Endodermal cell (in vitro differentiated cells): ENCODE data around the gene AOPEP. TPM values are rescaled to one million over a fixed set of nuclear protein-coding genes. Genes with fewer than 3 reads are reported as not detected.

Experiments
- DNase-seq: peaks from one replicate; pipeline ENCODE4 v3.0.0-alpha.2; 2017
- H3K27ac ChIP-seq: 2 replicates; pipeline ENCODE4 v1.5.1; 2013; ENCODE audit warnings: mild to moderate bottlenecking, low read depth, low read length, moderate library complexity
- H3K27me3 ChIP-seq: 2 replicates; pipeline ENCODE4 v1.6.1; 2013; ENCODE audit warnings: mild to moderate bottlenecking, low read length, moderate library complexity; ENCODE audit not compliant: insufficient read depth, control insufficient read depth, poor library complexity, severe bottlenecking
- H3K36me3 ChIP-seq: 2 replicates; pipeline ENCODE4 v1.7.0; 2013; ENCODE audit warnings: mild to moderate bottlenecking, low read length, moderate library complexity; ENCODE audit not compliant: control insufficient read depth, insufficient read depth
- H3K4me1 ChIP-seq: one replicate; pipeline ENCODE4 v1.7.0; 2013; ENCODE audit warnings: low read length; ENCODE audit not compliant: control insufficient read depth, insufficient read depth
- H3K4me3 ChIP-seq: 2 replicates; pipeline ENCODE4 v1.5.1; 2013; ENCODE audit warnings: mild to moderate bottlenecking, low read length, moderate library complexity
- H3K9ac ChIP-seq: 2 replicates; pipeline ENCODE4 v1.6.1; 2013; ENCODE audit warnings: mild to moderate bottlenecking, low read length, moderate library complexity; ENCODE audit not compliant: poor library complexity, severe bottlenecking; ENCODE audit errors: extremely low read depth
- H3K9me3 ChIP-seq: 2 replicates; pipeline ENCODE4 v1.6.1; 2013; ENCODE audit warnings: mild to moderate bottlenecking, low read length, moderate library complexity; ENCODE audit not compliant: control insufficient read depth
- H3K27ac Mint-ChIP-seq: 2 replicates; pipeline ENCODE4 v1.8.0; 2020; ENCODE audit warnings: mixed read lengths
- H3K27me3 Mint-ChIP-seq: 2 replicates; pipeline ENCODE4 v1.8.0; 2021; ENCODE audit warnings: mild to moderate bottlenecking, mixed read lengths; ENCODE audit not compliant: insufficient read depth
- H3K36me3 Mint-ChIP-seq: 2 replicates; pipeline ENCODE4 v1.8.0; 2020; ENCODE audit warnings: low read depth, mixed read lengths
- H3K4me1 Mint-ChIP-seq: 2 replicates; pipeline ENCODE4 v1.8.0; 2020; ENCODE audit warnings: mixed read lengths
- H3K4me3 Mint-ChIP-seq: 2 replicates; pipeline ENCODE4 v1.8.0; 2020; ENCODE audit warnings: mild to moderate bottlenecking, moderate library complexity, mixed read lengths
- H3K9me3 Mint-ChIP-seq: 2 replicates; pipeline ENCODE4 v1.8.0; 2020; ENCODE audit warnings: mild to moderate bottlenecking, mixed read lengths
- WGBS, 2 experiments: methylation state at CpG; one replicate each; pipeline versions ENCODE4 v1.1.5 to v1.1.7; 2013; ENCODE audit warnings: missing lambda C conversion rate in 2 of 2, mixed read lengths in 1 of 2; ENCODE audit not compliant: insufficient coverage in 1 of 2, insufficient read length in 1 of 2; 5-methylcytosine and 5-hydroxymethylcytosine counted together
- total RNA-seq, 2 donors: library from RNA; stranded (reverse); fragmentation: NEBNext Ultra II Directional in 1 of 2; extraction: Animal tissue kit (Norgen Biotek cat#: 25700) in 1 of 2; gene quantifications; 2 replicates in 1 of 2; 3 replicates in 1 of 2; pipeline ENCODE4 v1.2.1, GENCODE V29; 2021
- TF ChIP-seq, protein P1 (sequence below): fragments of 200-600 bp; sonication (generic); conservative IDR thresholded peaks from 2 replicates; pipeline ENCODE4 v1.5.0; 2021; ENCODE audit warnings: antibody characterized with exemption, mild to moderate bottlenecking

Gene AOPEP
- total RNA-seq, 2 donors from 2014 or later = 23.4 to 33.7 TPM

DNA sequence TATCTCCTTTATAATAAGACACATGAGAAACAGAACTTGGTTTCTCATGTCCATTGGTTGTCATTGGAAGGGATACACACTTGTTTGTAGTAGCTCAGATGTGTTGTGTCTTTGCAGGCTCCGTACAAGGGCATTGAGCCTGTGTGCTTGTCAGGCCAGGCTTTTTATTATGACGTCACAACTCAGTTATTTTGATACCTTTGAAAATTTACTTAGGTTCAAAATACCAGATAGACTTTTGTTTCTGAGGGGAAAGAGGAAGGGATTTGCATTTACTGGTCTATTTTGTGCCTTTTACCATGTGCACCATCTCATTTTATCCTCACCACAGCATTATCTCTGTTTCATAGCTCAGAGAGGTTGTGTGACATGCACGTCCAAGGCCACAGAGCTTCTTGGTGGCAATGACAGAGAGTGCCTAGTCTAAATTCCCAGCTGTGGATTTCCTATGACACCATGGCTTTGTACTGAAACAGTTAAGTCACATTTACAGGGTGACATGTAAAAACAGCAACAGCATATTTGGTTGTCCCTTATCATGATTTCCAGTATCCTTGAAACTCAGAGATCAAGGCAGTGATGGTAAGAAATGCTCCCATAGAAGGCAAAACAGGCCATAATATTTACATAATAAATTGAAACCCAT is 268.7 kb downstream of the AOPEP start:
- H3K9ac ChIP-seq = no peak overlapping the region
- Mint-ChIP-seq H3K36me3 (no peaks in the 10 kb centered on the region), H3K27me3 (no peaks in the 10 kb centered on the region), H3K27ac (no peak overlapping the region), H3K4me3 (no peak overlapping the region), H3K9me3 (no peaks in the 10 kb centered on the region), H3K4me1 (peaks cover 16% of the 10 kb centered on the region)
- no peaks in the 10 kb centered on the region for H3K36me3 ChIP-seq
- TF ChIP-seq, protein P1, sequence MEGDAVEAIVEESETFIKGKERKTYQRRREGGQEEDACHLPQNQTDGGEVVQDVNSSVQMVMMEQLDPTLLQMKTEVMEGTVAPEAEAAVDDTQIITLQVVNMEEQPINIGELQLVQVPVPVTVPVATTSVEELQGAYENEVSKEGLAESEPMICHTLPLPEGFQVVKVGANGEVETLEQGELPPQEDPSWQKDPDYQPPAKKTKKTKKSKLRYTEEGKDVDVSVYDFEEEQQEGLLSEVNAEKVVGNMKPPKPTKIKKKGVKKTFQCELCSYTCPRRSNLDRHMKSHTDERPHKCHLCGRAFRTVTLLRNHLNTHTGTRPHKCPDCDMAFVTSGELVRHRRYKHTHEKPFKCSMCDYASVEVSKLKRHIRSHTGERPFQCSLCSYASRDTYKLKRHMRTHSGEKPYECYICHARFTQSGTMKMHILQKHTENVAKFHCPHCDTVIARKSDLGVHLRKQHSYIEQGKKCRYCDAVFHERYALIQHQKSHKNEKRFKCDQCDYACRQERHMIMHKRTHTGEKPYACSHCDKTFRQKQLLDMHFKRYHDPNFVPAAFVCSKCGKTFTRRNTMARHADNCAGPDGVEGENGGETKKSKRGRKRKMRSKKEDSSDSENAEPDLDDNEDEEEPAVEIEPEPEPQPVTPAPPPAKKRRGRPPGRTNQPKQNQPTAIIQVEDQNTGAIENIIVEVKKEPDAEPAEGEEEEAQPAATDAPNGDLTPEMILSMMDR = no peak
- H3K27me3 ChIP-seq = no peaks in the 10 kb centered on the region
- WGBS, 2 experiments = 95 to 100% methylated on average over 2 to 3 of the region's 3 CpGs
- no peak overlapping the region for H3K27ac ChIP-seq
- no peaks in the 10 kb centered on the region for H3K9me3 ChIP-seq
- H3K4me3 ChIP-seq = no peak overlapping the region
- H3K4me1 ChIP-seq = no peaks in the 10 kb centered on the region
- no peak for DNase-seq

DNA sequence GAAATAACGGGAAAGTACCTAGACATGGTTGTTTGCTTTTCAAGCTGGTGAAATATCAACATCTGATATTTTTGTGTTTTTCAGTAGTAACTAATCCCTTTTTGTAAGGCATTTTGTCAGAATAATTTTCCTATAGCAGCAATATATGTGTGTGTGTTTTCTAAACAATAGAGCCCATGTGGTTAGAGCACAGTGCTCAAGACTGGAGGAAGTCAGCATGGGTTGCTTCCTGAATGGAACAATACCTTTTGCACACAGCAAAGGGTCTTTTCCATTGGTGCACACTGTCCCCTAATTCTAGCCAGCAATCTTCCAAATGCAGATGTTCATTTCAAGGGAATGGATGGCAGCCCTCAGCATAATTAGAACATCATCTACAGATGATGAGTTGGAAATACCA is 270.1 kb downstream of the AOPEP start:
- 100% methylated on average over 1 of the region's 1 CpG; no CpG with 5 or more reads in 1 of the 2 experiments for WGBS, 2 experiments
- no peak overlapping the region for H3K9ac ChIP-seq
- Mint-ChIP-seq H3K27me3 (peaks cover 2% of the 10 kb centered on the region), H3K27ac (no peak overlapping the region), H3K4me1 (peaks cover 15% of the 10 kb centered on the region), H3K36me3 (no peaks in the 10 kb centered on the region), H3K4me3 (no peak overlapping the region), H3K9me3 (no peaks in the 10 kb centered on the region)
- H3K27ac ChIP-seq = no peak overlapping the region
- no peaks in the 10 kb centered on the region for H3K36me3 ChIP-seq
- peaks cover 10% of the 10 kb centered on the region for H3K27me3 ChIP-seq
- no peak for DNase-seq
- no peaks in the 10 kb centered on the region for H3K4me1 ChIP-seq
- no peaks in the 10 kb centered on the region for H3K9me3 ChIP-seq
- TF ChIP-seq, protein P1 = no peak
- H3K4me3 ChIP-seq = no peak overlapping the region

DNA sequence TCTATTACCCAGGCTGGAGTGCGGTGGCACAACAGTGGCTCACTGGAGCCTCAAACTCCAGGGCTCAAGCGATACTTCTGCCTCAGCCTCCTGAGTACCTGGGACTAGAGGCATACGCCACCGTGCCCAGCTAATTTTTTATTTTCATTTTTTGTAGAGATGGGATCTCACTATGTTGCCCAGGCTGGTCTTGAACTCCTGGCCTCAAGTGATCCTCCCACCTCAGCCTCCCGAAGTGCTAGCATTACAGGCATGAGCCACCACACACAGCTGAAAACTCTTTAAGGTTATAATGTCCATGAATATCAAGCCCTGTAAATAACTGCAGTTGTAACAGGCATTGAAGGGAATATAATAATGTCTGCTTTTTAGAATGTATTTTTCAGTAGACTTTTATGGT is 271.2 kb downstream of the AOPEP start:
- H3K9ac ChIP-seq = no peak overlapping the region
- peaks cover 21% of the 10 kb centered on the region for H3K27me3 ChIP-seq
- no peaks in the 10 kb centered on the region for H3K9me3 Mint-ChIP-seq
- DNase-seq = no peak
- no peaks in the 10 kb centered on the region for H3K9me3 ChIP-seq
- H3K27me3 Mint-ChIP-seq = peaks cover 13% of the 10 kb centered on the region
- TF ChIP-seq, protein P1 = no peak
- no peak overlapping the region for H3K27ac Mint-ChIP-seq
- peaks cover 15% of the 10 kb centered on the region for H3K4me1 Mint-ChIP-seq
- no peak overlapping the region for H3K27ac ChIP-seq
- no peak overlapping the region for H3K4me3 Mint-ChIP-seq
- H3K4me3 ChIP-seq = no peak overlapping the region
- H3K36me3 Mint-ChIP-seq = no peaks in the 10 kb centered on the region
- no peaks in the 10 kb centered on the region for H3K4me1 ChIP-seq
- WGBS, 2 experiments = 90 to 98% methylated on average over 5 of the region's 5 CpGs
- H3K36me3 ChIP-seq = no peaks in the 10 kb centered on the region
